Esophagus muscularis mucosa (tissue), 4 donors: ENCODE results near the gene ERCC2.

Experiments
- EP300 ChIP-seq: sonication (generic); formaldehyde crosslinking; IDR thresholded peaks from one replicate; pipeline ENCODE4 v1.6.1; 2017; ENCODE audit warnings: antibody characterized with exemption
- POLR2AphosphoS5 ChIP-seq, 2 donors: sonication (generic); formaldehyde crosslinking; IDR thresholded peaks; one replicate each; pipeline ENCODE4 v1.6.1; 2017; ENCODE audit warnings: antibody characterized with exemption in 2 of 2
- TF ChIP-seq, protein P1 (sequence below), 3 experiments: fragments of 200-600 bp in 2 of 3; fragments of 450-650 bp in 1 of 3; sonication (generic) in 2 of 3; IDR thresholded peaks; one replicate each; pipeline ENCODE4 v1.5.1; 2017 to 2019; ENCODE audit warnings: antibody characterized with exemption in 3 of 3, mild to moderate bottlenecking in 2 of 3, moderate library complexity in 1 of 3

DNA sequence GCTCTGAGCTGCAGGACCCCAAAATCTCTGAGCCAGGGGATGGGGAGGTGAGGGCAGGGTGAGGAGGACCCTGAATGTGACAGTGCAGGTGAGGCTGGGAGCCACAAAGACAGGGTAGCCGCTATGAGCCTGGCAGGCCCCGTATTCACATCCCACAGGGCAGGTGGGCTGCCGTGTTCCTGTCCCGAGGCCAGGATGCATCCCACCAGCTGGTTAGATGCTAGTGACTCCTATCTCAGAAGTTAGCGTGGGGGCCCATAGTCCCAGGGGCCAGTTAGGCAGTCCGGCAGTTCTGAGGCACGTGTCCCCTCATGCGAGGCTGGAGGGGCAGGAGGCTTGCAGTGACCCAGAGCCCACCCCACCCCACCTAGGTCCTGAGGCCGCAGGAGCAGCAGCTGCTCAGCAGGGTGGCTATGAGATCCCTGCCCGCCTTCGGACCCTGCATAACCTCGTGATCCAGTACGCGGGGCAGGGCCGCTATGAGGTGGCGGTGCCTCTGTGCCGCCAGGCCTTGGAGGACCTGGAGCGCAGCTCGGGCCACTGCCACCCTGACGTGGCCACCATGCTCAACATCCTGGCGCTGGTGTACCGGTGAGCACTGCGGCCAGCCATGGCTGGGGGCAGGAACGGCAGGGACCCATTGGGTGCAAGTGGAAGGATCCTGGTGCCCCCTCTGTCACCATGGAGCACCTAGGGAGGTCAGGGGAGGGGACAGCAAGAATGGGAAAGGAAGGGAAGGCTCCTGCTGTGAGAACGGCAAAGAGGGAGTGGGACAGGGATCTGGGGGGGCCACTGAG is 22.6 kb downstream of the ERCC2 start:
- TF ChIP-seq, protein P1, sequence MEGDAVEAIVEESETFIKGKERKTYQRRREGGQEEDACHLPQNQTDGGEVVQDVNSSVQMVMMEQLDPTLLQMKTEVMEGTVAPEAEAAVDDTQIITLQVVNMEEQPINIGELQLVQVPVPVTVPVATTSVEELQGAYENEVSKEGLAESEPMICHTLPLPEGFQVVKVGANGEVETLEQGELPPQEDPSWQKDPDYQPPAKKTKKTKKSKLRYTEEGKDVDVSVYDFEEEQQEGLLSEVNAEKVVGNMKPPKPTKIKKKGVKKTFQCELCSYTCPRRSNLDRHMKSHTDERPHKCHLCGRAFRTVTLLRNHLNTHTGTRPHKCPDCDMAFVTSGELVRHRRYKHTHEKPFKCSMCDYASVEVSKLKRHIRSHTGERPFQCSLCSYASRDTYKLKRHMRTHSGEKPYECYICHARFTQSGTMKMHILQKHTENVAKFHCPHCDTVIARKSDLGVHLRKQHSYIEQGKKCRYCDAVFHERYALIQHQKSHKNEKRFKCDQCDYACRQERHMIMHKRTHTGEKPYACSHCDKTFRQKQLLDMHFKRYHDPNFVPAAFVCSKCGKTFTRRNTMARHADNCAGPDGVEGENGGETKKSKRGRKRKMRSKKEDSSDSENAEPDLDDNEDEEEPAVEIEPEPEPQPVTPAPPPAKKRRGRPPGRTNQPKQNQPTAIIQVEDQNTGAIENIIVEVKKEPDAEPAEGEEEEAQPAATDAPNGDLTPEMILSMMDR (IDR thresholded peaks at IDR 0.05), result no peak
- no peak for TF ChIP-seq EP300
- TF ChIP-seq POLR2AphosphoS5 (IDR thresholded peaks at IDR 0.05), result no peak
